Peyer's patch (tissue), 4 donors: ENCODE measurements around the gene NUP214.

Source experiments
- POLR2A ChIP-seq, 2 donors: fragments of 450-650 bp; IDR thresholded peaks; one replicate each; pipeline ENCODE4 v1.5.1; 2017; ENCODE audit warnings: antibody characterized with exemption in 2 of 2, mild to moderate bottlenecking in 2 of 2, moderate library complexity in 2 of 2
- TF ChIP-seq, protein P1 (sequence below), 6 experiments: fragments of 450-650 bp in 4 of 6; fragments of 200-600 bp in 2 of 6; sonication (generic) in 1 of 6; IDR thresholded peaks; one replicate each; pipeline ENCODE4 v1.5.1; 2017 to 2019; ENCODE audit warnings: antibody characterized with exemption in 6 of 6, mild to moderate bottlenecking in 3 of 6, moderate library complexity in 1 of 6

DNA sequence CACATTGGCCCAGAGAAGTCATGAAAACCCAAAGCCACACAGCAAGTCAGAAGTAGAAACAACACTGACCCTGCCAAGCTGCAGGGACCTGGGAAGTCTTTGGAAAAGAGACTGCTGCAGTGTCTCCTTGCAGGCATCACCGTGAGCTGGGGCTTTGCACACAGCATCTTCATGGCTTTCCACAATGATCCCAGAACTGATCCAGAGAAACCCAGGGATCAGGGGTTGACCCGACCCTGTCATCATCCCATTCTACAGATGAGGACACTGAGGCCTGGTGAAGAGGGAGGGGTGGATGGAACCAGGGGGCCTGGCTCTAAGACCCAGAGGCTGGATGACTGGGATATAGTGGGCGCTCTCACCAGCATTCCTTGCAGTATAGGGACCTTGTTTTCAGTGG, 155.3 kb downstream of the NUP214 start:
- TF ChIP-seq, protein P1, sequence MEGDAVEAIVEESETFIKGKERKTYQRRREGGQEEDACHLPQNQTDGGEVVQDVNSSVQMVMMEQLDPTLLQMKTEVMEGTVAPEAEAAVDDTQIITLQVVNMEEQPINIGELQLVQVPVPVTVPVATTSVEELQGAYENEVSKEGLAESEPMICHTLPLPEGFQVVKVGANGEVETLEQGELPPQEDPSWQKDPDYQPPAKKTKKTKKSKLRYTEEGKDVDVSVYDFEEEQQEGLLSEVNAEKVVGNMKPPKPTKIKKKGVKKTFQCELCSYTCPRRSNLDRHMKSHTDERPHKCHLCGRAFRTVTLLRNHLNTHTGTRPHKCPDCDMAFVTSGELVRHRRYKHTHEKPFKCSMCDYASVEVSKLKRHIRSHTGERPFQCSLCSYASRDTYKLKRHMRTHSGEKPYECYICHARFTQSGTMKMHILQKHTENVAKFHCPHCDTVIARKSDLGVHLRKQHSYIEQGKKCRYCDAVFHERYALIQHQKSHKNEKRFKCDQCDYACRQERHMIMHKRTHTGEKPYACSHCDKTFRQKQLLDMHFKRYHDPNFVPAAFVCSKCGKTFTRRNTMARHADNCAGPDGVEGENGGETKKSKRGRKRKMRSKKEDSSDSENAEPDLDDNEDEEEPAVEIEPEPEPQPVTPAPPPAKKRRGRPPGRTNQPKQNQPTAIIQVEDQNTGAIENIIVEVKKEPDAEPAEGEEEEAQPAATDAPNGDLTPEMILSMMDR (IDR thresholded peaks at IDR 0.05) = no peak
- no peak for TF ChIP-seq POLR2A (IDR thresholded peaks at IDR 0.05)
